GM19463 (cell line): ENCODE results near the gene FSTL4.

Experiments
- ATAC-seq: cut with Tn5 transposase; IDR thresholded peaks from one replicate; pipeline ENCODE4 v1.9.1; 2021; ENCODE audit warnings: mild to moderate bottlenecking, moderate library complexity; ENCODE audit not compliant: unreplicated experiment

FSTL4 gene

GRCh38 chr5:133372293-133372937 lies 239.9 kb downstream of the FSTL4 start:
- no peak for ATAC-seq

- no peak for ATAC-seq
Observed at GRCh38 chr5:133371371-133372155, 240.8 kb downstream of the FSTL4 start.

- no peak for ATAC-seq
Observed at GRCh38 chr5:133370904-133371303, 241.4 kb downstream of the FSTL4 start.

GRCh38 chr5:133370036-133370831 lies 242.1 kb downstream of the FSTL4 start:
- no peak for ATAC-seq

- ATAC-seq, result no peak
Observed at GRCh38 chr5:133368916-133369783, 243.2 kb downstream of the FSTL4 start.

GRCh38 chr5:133367984-133368383 lies 244.4 kb downstream of the FSTL4 start:
- no peak for ATAC-seq

GRCh38 chr5:133367071-133367786 lies 245.1 kb downstream of the FSTL4 start:
- ATAC-seq, result no peak

GRCh38 chr5:133366438-133366837 lies 245.9 kb downstream of the FSTL4 start:
- no peak for ATAC-seq

- no peak for ATAC-seq
Observed at GRCh38 chr5:133365738-133366137, 246.6 kb downstream of the FSTL4 start.

GRCh38 chr5:133364936-133365707 lies 247.2 kb downstream of the FSTL4 start:
- ATAC-seq, result no peak

GRCh38 chr5:133363807-133364587 lies 248.3 kb downstream of the FSTL4 start:
- ATAC-seq, result no peak

- no peak for ATAC-seq
Observed at GRCh38 chr5:133362438-133362837, 249.9 kb downstream of the FSTL4 start.

GRCh38 chr5:133361922-133362321 lies 250.4 kb downstream of the FSTL4 start:
- ATAC-seq, result no peak

- ATAC-seq, result no peak
Observed at GRCh38 chr5:133360693-133361472, 251.5 kb downstream of the FSTL4 start.

GRCh38 chr5:133359861-133360260 lies 252.5 kb downstream of the FSTL4 start:
- ATAC-seq, result no peak

- ATAC-seq, result no peak
Observed at GRCh38 chr5:133358271-133358670, 254.1 kb downstream of the FSTL4 start.

- no peak for ATAC-seq
Observed at GRCh38 chr5:133357758-133358157, 254.6 kb downstream of the FSTL4 start.

- ATAC-seq, result no peak
Observed at GRCh38 chr5:133356984-133357421, 255.3 kb downstream of the FSTL4 start.
